Lower leg skin (tissue), 3 donors: ENCODE data around the gene KRTAP1-3.
"Not testable (repeated sequence)": the region's sequence is repeated elsewhere in the genome, so short reads cannot be mapped to it uniquely, and the experiment has no call there.

ENCODE experiments used
- POLR2A ChIP-seq, 2 donors: fragments of 450-650 bp; IDR thresholded peaks; one replicate each; pipeline ENCODE4 v1.6.1; 2016 to 2017; ENCODE audit warnings: antibody characterized with exemption in 2 of 2, mild to moderate bottlenecking in 1 of 2, moderate library complexity in 1 of 2
- TF ChIP-seq, protein P1 (sequence below), 3 donors: fragments of 450-650 bp; IDR thresholded peaks; one replicate each; pipeline ENCODE4 v1.5.1; 2016; ENCODE audit warnings: antibody characterized with exemption in 3 of 3, mild to moderate bottlenecking in 3 of 3, moderate library complexity in 2 of 3

DNA sequence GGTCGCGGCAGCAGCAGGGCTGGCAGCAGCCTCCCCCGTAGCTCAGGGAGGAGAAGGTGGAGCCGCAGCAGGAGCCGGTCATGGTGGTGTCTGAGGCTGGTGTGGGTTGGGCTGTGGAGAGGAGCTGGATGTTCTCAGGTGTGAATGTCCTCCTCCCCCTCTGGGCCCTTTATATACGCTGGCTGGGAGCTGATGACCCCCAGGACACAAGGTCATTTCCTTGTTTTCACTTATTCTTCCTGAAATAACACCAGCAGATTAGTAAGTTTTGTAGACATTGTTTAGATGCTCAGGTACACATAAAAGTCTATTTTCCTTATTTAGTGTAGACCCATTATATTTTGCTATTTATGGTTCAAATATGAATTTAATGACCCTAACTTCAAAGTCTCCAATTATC lies 20.5 kb upstream of the KRTAP1-3 start, which contains the start of gene KRTAP2-2:
- TF ChIP-seq, protein P1, sequence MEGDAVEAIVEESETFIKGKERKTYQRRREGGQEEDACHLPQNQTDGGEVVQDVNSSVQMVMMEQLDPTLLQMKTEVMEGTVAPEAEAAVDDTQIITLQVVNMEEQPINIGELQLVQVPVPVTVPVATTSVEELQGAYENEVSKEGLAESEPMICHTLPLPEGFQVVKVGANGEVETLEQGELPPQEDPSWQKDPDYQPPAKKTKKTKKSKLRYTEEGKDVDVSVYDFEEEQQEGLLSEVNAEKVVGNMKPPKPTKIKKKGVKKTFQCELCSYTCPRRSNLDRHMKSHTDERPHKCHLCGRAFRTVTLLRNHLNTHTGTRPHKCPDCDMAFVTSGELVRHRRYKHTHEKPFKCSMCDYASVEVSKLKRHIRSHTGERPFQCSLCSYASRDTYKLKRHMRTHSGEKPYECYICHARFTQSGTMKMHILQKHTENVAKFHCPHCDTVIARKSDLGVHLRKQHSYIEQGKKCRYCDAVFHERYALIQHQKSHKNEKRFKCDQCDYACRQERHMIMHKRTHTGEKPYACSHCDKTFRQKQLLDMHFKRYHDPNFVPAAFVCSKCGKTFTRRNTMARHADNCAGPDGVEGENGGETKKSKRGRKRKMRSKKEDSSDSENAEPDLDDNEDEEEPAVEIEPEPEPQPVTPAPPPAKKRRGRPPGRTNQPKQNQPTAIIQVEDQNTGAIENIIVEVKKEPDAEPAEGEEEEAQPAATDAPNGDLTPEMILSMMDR (IDR thresholded peaks at IDR 0.05), result not testable (repeated sequence)
- TF ChIP-seq POLR2A (IDR thresholded peaks at IDR 0.05), result not testable (repeated sequence)
